Measurements from ENCODE around the gene ANKRD29.
A peak's percentile ranks its signal among the peaks of the same experiment; 100 is the strongest.
"Not testable (repeated sequence)": the region's sequence is repeated elsewhere in the genome, so short reads cannot be mapped to it uniquely, and the experiment has no call there.

ANKRD29 gene

DNA sequence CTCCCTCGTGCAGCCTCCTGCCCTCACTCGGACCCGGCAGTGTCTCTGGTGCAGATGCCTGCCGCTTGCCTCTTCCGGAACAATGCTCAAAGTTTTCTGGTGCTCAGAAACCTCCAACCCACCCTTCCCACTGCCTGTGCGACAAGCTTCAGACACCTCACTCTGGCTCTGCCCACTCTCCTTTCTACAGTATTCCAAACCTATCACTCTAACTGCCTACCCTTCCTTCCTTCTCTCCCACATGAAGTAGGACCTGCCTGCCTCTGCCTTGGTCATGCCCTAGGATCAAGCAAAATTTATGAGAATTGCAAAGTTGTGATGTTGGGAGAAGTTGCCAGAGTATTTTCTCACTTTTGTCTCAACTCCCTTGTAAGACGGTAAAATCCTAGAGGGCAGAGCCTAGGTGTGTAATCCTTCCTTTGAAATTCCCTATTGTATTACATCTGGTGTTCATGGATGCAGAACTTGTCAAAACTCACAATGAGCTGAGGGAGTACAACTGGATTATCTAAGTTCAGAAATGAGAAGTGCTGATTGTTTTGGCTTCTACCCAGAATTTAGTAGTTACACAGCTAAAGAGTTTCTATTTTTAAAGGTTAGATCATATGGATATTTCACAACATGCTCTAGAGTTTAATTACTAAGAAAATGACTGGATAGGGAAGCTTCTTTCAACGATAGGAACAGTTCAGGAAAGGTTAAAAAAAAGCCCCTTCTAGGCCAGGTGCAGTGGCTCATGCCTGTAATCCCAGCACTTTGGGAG lies 83.6 kb downstream of the ANKRD29 start:
- DNase-seq: no peak

- DNase-seq: no peak
Observed at GRCh38 chr18:23578067-23578701, 84.5 kb downstream of the ANKRD29 start.

DNA sequence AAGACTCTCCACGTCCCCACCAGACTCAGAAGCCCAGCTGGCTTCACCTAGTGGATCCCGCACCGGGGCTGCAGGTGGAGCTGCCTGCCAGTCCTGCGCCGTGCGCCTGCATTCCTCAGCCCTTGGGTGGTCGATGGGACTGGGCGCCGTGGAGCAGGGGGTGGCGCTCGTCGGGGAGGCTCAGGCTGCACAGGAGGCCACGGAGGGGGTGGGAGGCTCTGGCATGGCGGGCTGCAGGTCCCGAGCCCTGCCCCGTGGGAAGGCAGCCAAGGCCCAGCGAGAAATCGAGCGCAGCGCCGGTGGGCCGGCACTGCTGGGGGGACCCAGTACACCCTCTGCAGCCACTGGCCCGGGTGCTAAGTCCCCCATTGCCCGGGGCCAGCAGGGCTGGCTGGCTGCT lies 85.2 kb downstream of the ANKRD29 start:
- not testable (repeated sequence) for DNase-seq

DNA sequence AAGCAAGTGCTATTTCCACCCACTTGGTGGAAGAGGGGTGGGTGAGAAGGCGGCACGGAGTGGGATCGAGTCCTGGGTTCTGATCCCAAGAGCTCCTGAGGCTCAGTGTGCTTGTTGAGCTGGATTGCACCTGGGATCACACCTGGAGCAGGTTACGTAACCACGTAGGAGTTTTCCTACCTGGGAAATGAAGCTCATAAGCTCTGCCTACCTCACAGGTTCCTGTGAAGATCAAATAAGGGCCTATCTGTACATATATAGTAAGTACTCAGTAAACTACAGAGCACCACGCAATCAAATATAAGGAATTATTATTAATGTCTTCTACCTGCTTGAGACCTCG lies 87.4 kb downstream of the ANKRD29 start:
- DNase-seq: no peak

DNA sequence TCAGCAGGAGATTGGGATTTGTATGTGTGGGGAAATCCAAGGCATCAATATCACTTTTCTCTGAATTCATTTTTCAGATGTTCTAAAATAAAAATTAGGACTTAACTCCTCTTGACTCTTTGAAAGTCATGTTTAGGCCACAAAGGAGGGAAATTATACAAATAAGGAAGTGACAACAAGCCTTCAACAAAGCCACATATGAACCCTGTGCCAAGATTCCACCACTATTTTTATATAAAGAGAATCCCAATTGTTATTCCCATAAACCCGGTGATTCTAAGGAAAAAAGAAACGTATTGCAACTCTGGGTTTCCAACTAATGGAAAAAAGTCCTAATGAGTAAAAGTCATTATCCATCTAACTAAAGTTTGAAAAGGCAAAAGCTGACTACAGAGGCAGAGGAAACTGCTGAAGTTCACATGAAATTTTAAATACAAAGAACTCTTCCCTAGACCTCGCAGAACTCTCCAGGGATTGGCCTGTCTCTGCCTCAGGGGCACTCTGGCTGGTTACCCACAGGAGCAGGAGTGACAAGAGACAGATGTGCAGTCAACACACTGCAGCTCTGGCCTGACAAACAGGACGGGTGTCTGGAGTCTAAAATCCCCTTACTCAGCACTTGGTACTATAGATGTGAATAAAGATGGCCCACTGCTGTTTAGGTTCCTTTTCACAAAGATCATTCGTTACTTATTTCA lies 88.0 kb downstream of the ANKRD29 start:
- no peak for DNase-seq

GRCh38 chr18:23573626-23574431 lies 88.9 kb downstream of the ANKRD29 start:
- no peak for DNase-seq

GRCh38 chr18:23573020-23573419 lies 89.7 kb downstream of the ANKRD29 start:
- no peak for DNase-seq

DNA sequence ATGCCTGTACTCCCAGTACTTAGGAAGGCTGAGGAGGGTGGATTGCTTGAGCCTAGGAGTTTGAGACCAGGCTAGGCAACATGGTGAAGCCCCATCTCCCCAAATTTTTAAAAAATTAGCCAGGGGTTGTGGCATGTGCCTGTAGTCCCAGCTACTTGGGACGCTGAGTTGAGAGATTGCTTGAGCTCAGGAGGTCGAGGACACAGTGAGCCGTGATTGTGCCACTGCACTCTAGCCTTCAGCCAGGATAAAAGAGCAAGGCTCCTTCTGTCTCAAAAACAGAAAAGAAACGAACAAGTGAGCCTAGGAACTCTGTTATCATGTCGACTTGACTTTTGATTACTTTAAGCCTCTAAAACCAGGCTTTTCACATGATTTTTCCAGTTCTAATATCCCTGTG lies 90.1 kb downstream of the ANKRD29 start:
- DNase-seq: no peak

DNA sequence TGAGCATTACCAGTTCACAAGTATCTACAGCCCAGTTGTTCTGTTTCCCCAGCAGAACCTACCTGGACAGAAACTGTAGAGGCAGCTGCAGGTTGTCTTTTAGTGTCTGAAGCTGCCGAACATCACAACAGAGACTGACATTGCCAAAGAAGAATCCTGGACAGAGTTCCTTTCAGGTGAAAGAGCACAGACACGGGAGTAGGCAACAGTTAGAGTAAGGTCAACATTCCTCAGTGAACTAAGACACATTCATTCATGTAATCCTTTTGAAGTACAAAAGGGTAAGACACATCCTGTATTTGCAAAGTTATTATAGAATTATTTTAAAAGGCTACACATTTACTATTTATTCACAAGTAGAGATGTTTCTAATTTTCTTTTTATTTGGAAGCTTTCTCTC lies 90.7 kb downstream of the ANKRD29 start:
- DNase-seq: no peak

DNA sequence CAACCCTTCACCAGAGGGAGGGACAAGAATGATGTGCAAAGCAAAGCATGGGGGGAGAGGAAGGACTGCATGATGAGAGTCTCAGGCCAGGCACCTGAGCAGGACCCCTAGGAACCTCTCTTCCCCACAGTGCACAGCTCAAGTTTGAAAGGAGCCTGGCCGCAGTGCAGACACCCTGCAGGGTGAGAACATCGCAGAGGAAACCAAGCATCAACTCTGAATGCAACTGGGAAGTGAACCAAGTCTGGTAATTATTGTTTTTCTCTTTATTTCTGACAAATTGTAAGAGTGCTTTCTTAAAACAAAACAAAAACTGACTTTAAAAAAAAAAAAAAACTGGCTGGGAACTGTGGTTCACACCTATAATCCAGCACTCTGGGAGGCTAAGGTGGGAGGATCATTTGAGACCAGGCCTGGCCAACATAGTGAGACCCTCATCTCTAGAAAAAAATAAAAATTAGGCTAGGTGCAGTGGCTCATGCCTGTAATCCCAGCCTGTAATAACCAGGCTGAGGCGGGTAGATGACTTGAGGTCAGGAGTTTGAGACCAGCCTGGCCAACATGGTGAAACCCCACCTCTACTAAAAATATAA lies 91.7 kb downstream of the ANKRD29 start:
- DNase-seq: no peak

GRCh38 chr18:23569299-23570063 lies 93.2 kb downstream of the ANKRD29 start:
- no peak for DNase-seq

- DNase-seq: no peak
Observed at GRCh38 chr18:23568281-23569138, 94.2 kb downstream of the ANKRD29 start.

DNA sequence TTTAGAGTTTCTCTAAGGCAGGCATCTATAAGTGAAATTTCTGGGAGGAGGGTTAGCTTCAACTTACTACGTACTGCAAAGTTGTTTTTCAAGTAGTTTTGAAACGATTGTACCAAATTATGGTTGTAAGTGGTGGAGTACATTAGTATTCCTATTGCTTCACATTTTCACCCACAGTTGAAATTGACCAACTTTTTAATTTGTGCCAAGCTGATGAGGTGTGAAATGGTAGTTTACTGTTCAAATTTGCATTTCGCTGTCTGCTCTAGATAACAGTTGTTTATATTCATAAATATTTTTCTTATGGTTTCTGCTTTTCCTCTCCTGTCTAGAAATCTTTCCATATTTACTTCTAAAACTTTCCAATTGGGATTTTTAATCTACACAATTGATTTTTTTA lies 95.0 kb downstream of the ANKRD29 start:
- no peak for DNase-seq

GRCh38 chr18:23565916-23566547 lies 96.7 kb downstream of the ANKRD29 start:
- no peak for DNase-seq

DNA sequence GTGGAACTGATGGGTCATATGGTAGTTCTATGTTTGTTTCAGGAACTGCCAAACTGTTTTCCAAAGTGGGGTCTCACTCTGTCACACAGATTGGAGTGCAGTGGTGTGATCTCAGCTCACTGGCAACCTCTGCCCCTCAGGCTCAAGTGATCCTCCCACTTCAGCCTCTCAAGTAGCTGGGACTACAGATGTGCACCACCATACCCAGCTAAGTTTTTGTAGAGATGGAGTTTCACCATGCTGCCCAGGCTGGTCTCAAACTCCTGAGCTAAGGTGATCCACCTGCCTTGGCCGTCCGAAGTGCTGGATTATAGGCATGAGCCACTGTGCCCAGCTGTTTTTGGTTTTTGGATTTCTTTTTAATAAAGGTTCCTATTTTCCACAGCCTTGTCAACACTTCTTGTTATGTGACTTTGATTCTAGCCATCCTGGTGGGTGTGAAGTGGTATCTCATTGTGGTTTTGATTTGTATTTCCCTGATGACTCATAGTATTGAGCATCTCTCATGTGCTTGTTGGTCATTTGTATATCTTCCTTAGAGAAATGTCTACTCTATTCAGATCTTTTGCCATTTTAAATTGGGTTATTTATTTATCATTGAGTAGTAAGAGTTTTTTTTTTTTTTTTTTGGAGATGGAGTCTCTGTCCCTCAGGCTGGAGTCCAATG lies 99.2 kb downstream of the ANKRD29 start:
- no peak for DNase-seq

- DNase-seq: no peak
Observed at GRCh38 chr18:23560186-23560585, 102.5 kb downstream of the ANKRD29 start.

DNA sequence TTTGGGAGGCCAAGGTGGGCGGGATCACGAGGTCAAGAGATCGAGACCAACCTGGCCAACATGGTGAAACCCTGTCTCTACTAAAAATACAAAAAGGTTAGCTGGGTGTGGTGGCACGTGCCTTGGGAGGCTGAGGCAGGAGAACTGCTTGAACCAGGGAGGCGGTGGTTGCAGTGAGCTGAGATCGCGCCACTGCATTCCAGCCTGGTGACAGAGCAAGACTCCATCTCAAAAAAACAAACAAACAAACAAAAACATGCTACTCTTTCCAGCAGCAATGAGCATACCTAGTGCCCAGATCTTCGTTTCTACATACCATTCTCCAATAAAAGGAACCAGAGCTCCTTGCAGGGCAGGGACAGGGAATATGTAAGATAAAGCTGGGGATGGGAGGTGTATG lies 105.2 kb downstream of the ANKRD29 start:
- DNase-seq: not testable (repeated sequence)

GRCh38 chr18:23556145-23556780 lies 106.4 kb downstream of the ANKRD29 start:
- DNase-seq: no peak

DNA sequence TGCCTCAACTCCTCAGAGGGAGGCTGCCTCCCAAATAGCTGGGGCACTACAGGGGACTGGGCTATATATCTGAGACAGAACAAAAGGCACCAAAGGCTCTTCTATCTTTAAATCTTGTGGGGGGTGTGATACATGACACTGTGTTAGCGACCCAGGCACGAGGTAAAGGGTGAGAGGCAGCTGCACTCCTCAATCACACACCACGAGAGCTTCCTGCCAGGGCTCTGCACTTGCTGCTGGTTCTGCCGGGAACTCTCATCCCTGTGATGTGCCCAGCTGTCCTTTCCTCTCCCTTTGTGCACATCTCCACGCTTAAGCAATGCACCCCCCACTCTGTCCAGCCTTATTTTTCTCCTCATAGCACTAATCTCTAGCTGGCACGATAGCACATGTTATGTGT lies 108.8 kb downstream of the ANKRD29 start:
- peak; percentile 55 for DNase-seq
